ENCODE data around the gene TBC1D8.

The TBC1D8 gene

DNA sequence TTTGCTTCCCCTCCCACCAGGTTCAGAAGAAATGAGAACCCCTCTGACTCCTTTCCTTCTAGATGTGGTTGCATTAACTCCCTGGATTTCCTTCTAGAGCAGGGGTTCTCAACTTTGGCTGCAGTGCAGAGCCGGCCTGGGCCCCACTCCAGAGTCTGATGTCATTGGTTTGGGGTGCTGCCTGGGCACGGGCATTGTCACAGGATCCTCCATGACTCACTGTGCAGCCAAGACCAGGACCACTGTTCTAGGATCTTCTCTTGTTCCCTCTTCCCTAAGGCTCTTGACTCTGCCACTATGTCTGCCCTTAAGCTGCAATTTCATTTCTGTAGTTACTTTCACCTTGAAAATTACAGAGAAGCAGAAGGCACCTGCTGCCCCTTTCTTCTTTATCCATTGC, 31.8 kb downstream of the TBC1D8 start:
- no peak for DNase-seq (ENCODE audit: low spot score)
- no peak overlapping the region for H3K18ac ChIP-seq (ENCODE audit: low read length)
- no peak overlapping the region for H2BK12ac ChIP-seq (ENCODE audit: low read length)
- H3K4me1 ChIP-seq (ENCODE audit: control insufficient read depth in 2 of 2, insufficient read depth in 1 of 2, low read depth in 1 of 2, low read length in 2 of 2), result peaks cover 0 to 2% of the 10 kb centered on the region in 2 donors
- no peak overlapping the region for H2AK5ac ChIP-seq (ENCODE audit: low read depth, low read length)
- no peak overlapping the region for H3K27ac ChIP-seq (replicated peaks; ENCODE audit: low read length)
- H3K27me3 ChIP-seq (ENCODE audit: control insufficient read depth in 3 of 3, insufficient read depth in 3 of 3, low read depth in 1 of 3, low read length in 3 of 3), result no peaks in the 10 kb centered on the region
- no peak overlapping the region for H3K14ac ChIP-seq (ENCODE audit: low read length)
- no peak overlapping the region for H2BK120ac ChIP-seq (ENCODE audit: low read depth, low read length)
- no peaks in the 10 kb centered on the region for H3K9me3 ChIP-seq (replicated peaks in 1 of 2; ENCODE audit: control insufficient read depth in 2 of 2, insufficient read depth in 1 of 2, low read depth in 1 of 2, low read length in 2 of 2)
- no peak overlapping the region for H4K8ac ChIP-seq (ENCODE audit: low read depth, low read length)
- H3K4me2 ChIP-seq (ENCODE audit: insufficient read depth, low read length, poor library complexity, severe bottlenecking), result no peak overlapping the region
- no peak overlapping the region for H3K4me3 ChIP-seq (ENCODE audit: low read length in 2 of 2)
- no peak overlapping the region for H2BK15ac ChIP-seq (ENCODE audit: low read length)
- no peak overlapping the region for H3K4ac ChIP-seq (ENCODE audit: low read length)
- no peak overlapping the region for H3K9ac ChIP-seq (ENCODE audit: low read depth, low read length, poor library complexity)
- H3K36me3 ChIP-seq (replicated peaks in 1 of 2; ENCODE audit: control insufficient read depth in 2 of 2, insufficient read depth in 2 of 2, low read length in 2 of 2), result no peaks in the 10 kb centered on the region
- no peak overlapping the region for H3K23ac ChIP-seq (ENCODE audit: low read depth, low read length, poor library complexity)
- H2AFZ ChIP-seq (ENCODE audit: low read length), result no peak overlapping the region
- peaks cover 2% of the 10 kb centered on the region for H3K79me1 ChIP-seq (ENCODE audit: low read depth, low read length)
- no peak overlapping the region for H2BK5ac ChIP-seq (ENCODE audit: low read length)
- no CpG with 5 or more reads among the region's 2 CpGs for WGBS, 2 donors (ENCODE audit: extremely low coverage in 2 of 2, insufficient read length in 2 of 2, insufficient replicate concordance in 1 of 2)
- no peak overlapping the region for H4K91ac ChIP-seq (ENCODE audit: low read depth, low read length, poor library complexity)

DNA sequence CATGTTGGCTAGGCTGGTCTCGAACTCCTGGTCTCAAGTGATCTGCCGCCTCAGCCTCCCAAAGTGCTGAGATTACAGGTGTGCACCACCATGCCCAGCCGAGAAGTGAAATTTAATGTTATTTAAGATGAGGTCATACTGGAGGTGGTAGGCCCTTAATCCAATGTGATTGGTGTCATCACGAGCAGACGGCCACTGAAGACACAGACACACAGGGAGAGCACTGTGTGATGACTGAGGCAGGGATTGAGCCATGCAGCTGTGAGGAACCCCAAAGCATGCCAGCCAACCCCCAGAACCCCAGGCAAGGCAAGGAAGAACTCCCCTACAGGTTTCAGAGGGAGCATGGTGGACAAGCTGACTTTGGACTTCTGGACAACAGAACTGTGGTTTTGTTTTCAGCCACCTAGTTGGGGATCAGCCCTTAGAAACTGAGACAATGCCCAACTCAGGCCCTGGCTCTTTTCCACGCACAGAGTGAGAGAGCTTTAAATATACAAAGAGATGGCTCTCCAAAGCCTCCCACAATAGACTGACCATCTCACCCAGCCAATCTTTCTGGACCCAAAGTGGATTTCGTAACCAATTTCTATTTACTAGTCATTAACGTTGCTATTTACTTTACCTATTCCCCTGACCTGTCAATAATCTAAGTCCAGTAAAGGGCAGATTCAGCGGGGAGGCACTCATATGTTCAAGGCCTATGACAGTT, 34.2 kb downstream of the TBC1D8 start:
- Histone ChIP-seq H3K23ac (ENCODE audit: low read depth, low read length, poor library complexity) (no peak overlapping the region), H3K36me3 (replicated peaks in 1 of 2; ENCODE audit: control insufficient read depth in 2 of 2, insufficient read depth in 2 of 2, low read length in 2 of 2) (no peaks in the 10 kb centered on the region), H3K9me3 (replicated peaks in 1 of 2; ENCODE audit: control insufficient read depth in 2 of 2, insufficient read depth in 1 of 2, low read depth in 1 of 2, low read length in 2 of 2) (no peaks in the 10 kb centered on the region), H3K4ac (ENCODE audit: low read length) (no peak overlapping the region), H2BK5ac (ENCODE audit: low read length) (no peak overlapping the region), H2BK15ac (ENCODE audit: low read length) (no peak overlapping the region), H3K9ac (ENCODE audit: low read depth, low read length, poor library complexity) (no peak overlapping the region), H3K18ac (ENCODE audit: low read length) (no peak overlapping the region), H2AFZ (ENCODE audit: low read length) (no peak overlapping the region), H2BK120ac (ENCODE audit: low read depth, low read length) (no peak overlapping the region), H3K27me3 (ENCODE audit: control insufficient read depth in 3 of 3, insufficient read depth in 3 of 3, low read depth in 1 of 3, low read length in 3 of 3) (no peaks in the 10 kb centered on the region), H3K4me3 (ENCODE audit: low read length in 2 of 2) (no peak overlapping the region), H4K8ac (ENCODE audit: low read depth, low read length) (no peak overlapping the region), H3K4me1 (ENCODE audit: control insufficient read depth in 2 of 2, insufficient read depth in 1 of 2, low read depth in 1 of 2, low read length in 2 of 2) (peaks cover 2 to 10% of the 10 kb centered on the region in 2 donors), H4K91ac (ENCODE audit: low read depth, low read length, poor library complexity) (peak overlapping the region; percentile 46), H3K14ac (ENCODE audit: low read length) (no peak overlapping the region), H3K79me1 (ENCODE audit: low read depth, low read length) (no peaks in the 10 kb centered on the region), H2AK5ac (ENCODE audit: low read depth, low read length) (no peak overlapping the region), H2BK12ac (ENCODE audit: low read length) (no peak overlapping the region), H3K4me2 (ENCODE audit: insufficient read depth, low read length, poor library complexity, severe bottlenecking) (no peak overlapping the region), H3K27ac (replicated peaks; ENCODE audit: low read length) (no peak overlapping the region)
- no CpG with 5 or more reads among the region's 9 CpGs for WGBS, 2 donors (ENCODE audit: extremely low coverage in 2 of 2, insufficient read length in 2 of 2, insufficient replicate concordance in 1 of 2)
- no peak for DNase-seq (ENCODE audit: low spot score)

DNA sequence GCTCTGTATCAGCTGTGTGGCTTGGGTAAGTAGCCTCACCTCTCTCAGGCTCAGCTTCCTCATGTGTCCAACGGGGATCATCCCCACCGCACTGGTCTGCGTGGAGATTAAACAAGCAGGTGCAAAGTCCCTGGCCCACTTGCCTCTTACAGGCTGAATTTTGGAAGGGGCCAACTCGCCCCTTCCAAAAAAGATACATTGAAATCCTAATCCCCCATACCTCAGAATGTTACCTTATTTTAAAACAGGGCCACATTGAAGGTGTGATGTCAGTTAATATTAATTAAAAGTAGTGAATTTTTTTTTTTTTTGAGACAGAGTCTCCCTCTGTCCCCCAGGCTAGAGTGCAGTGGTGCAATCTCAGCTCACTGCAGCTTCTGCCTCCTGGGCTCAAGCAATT, 34.8 kb downstream of the TBC1D8 start:
- Histone ChIP-seq H3K14ac (ENCODE audit: low read length) (no peak overlapping the region), H3K4me2 (ENCODE audit: insufficient read depth, low read length, poor library complexity, severe bottlenecking) (no peak overlapping the region), H3K79me1 (ENCODE audit: low read depth, low read length) (no peaks in the 10 kb centered on the region), H3K18ac (ENCODE audit: low read length) (no peak overlapping the region), H3K27ac (replicated peaks; ENCODE audit: low read length) (no peak overlapping the region), H3K9ac (ENCODE audit: low read depth, low read length, poor library complexity) (no peak overlapping the region), H2BK12ac (ENCODE audit: low read length) (no peak overlapping the region), H2BK120ac (ENCODE audit: low read depth, low read length) (no peak overlapping the region), H3K4me3 (ENCODE audit: low read length in 2 of 2) (no peak overlapping the region), H3K27me3 (ENCODE audit: control insufficient read depth in 3 of 3, insufficient read depth in 3 of 3, low read depth in 1 of 3, low read length in 3 of 3) (no peaks in the 10 kb centered on the region), H3K4ac (ENCODE audit: low read length) (no peak overlapping the region), H2AFZ (ENCODE audit: low read length) (no peak overlapping the region), H3K9me3 (replicated peaks in 1 of 2; ENCODE audit: control insufficient read depth in 2 of 2, insufficient read depth in 1 of 2, low read depth in 1 of 2, low read length in 2 of 2) (no peaks in the 10 kb centered on the region), H4K8ac (ENCODE audit: low read depth, low read length) (no peak overlapping the region), H3K36me3 (replicated peaks in 1 of 2; ENCODE audit: control insufficient read depth in 2 of 2, insufficient read depth in 2 of 2, low read length in 2 of 2) (no peaks in the 10 kb centered on the region), H3K23ac (ENCODE audit: low read depth, low read length, poor library complexity) (no peak overlapping the region), H2BK5ac (ENCODE audit: low read length) (no peak overlapping the region), H3K4me1 (ENCODE audit: control insufficient read depth in 2 of 2, insufficient read depth in 1 of 2, low read depth in 1 of 2, low read length in 2 of 2) (peaks cover 2 to 10% of the 10 kb centered on the region in 2 donors), H2AK5ac (ENCODE audit: low read depth, low read length) (no peak overlapping the region), H2BK15ac (ENCODE audit: low read length) (no peak overlapping the region), H4K91ac (ENCODE audit: low read depth, low read length, poor library complexity) (no peak overlapping the region)
- no CpG with 5 or more reads among the region's 4 CpGs for WGBS, 2 donors (ENCODE audit: extremely low coverage in 2 of 2, insufficient read length in 2 of 2, insufficient replicate concordance in 1 of 2)
- DNase-seq (ENCODE audit: low spot score), result no peak

DNA sequence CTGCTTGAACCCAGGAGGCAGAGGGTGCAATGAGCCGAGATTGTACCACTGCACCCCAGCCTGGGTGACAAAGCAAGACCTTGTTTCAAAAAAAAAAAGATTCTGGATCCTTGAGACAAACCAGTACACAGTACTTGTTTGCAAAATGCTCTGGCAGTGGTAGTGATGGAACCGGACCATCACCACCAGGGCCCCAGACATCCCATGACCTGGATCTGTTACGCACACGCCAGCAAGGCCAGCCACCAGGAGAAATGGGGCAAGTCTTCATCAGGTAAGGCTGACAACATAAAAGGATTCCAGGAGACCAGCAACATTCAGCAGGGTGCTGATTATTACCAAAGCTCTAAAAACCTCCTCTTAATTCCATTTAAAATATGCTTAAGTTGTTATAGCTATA, 35.5 kb downstream of the TBC1D8 start:
- Histone ChIP-seq H2BK120ac (ENCODE audit: low read depth, low read length) (no peak overlapping the region), H3K18ac (ENCODE audit: low read length) (no peak overlapping the region), H3K27ac (replicated peaks; ENCODE audit: low read length) (no peak overlapping the region), H3K36me3 (replicated peaks in 1 of 2; ENCODE audit: control insufficient read depth in 2 of 2, insufficient read depth in 2 of 2, low read length in 2 of 2) (no peaks in the 10 kb centered on the region), H2BK5ac (ENCODE audit: low read length) (no peak overlapping the region), H3K9me3 (replicated peaks in 1 of 2; ENCODE audit: control insufficient read depth in 2 of 2, insufficient read depth in 1 of 2, low read depth in 1 of 2, low read length in 2 of 2) (no peaks in the 10 kb centered on the region), H3K4me2 (ENCODE audit: insufficient read depth, low read length, poor library complexity, severe bottlenecking) (no peak overlapping the region), H3K9ac (ENCODE audit: low read depth, low read length, poor library complexity) (no peak overlapping the region), H3K4ac (ENCODE audit: low read length) (no peak overlapping the region), H3K79me1 (ENCODE audit: low read depth, low read length) (no peaks in the 10 kb centered on the region), H4K8ac (ENCODE audit: low read depth, low read length) (no peak overlapping the region), H2AFZ (ENCODE audit: low read length) (no peak overlapping the region), H3K14ac (ENCODE audit: low read length) (no peak overlapping the region), H3K27me3 (ENCODE audit: control insufficient read depth in 3 of 3, insufficient read depth in 3 of 3, low read depth in 1 of 3, low read length in 3 of 3) (no peaks in the 10 kb centered on the region), H3K4me1 (ENCODE audit: control insufficient read depth in 2 of 2, insufficient read depth in 1 of 2, low read depth in 1 of 2, low read length in 2 of 2) (peaks cover 2 to 10% of the 10 kb centered on the region in 2 donors), H2BK15ac (ENCODE audit: low read length) (no peak overlapping the region), H4K91ac (ENCODE audit: low read depth, low read length, poor library complexity) (no peak overlapping the region), H3K4me3 (ENCODE audit: low read length in 2 of 2) (no peak overlapping the region), H3K23ac (ENCODE audit: low read depth, low read length, poor library complexity) (no peak overlapping the region), H2AK5ac (ENCODE audit: low read depth, low read length) (no peak overlapping the region), H2BK12ac (ENCODE audit: low read length) (no peak overlapping the region)
- no peak for DNase-seq (ENCODE audit: low spot score)
- no CpG with 5 or more reads among the region's 4 CpGs for WGBS, 2 donors (ENCODE audit: extremely low coverage in 2 of 2, insufficient read length in 2 of 2, insufficient replicate concordance in 1 of 2)

Measured in neuronal stem cell (in vitro differentiated cells).